ENCODE results near the gene TACR2.

Gene TACR2

DNA sequence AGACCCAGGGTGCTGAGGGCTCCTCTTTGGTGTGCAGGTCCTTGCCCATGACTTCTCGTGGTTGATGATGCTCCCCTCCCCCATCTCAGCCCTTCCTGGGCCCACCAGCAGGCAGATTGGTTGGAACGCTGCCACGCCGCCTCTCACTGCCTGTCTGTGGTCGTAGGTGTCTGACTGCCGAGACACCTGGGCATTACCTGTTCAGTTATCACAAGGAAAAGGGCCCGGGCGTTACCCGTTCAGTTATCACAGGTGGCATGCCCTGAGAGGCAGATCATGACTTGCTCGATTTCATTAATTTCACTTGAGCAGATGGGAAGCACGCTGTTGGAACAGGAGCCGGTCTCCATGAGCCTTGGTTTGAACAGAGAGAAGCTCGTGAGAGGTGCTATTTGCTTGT lies 42.5 kb downstream of the TACR2 start:
- H3K4me3 ChIP-seq (ENCODE audit: low read depth, low read length), result no peak overlapping the region
- no peak for TF ChIP-seq CTCF (IDR thresholded peaks at IDR 0.05; ENCODE audit: low read depth, low read length)

DNA sequence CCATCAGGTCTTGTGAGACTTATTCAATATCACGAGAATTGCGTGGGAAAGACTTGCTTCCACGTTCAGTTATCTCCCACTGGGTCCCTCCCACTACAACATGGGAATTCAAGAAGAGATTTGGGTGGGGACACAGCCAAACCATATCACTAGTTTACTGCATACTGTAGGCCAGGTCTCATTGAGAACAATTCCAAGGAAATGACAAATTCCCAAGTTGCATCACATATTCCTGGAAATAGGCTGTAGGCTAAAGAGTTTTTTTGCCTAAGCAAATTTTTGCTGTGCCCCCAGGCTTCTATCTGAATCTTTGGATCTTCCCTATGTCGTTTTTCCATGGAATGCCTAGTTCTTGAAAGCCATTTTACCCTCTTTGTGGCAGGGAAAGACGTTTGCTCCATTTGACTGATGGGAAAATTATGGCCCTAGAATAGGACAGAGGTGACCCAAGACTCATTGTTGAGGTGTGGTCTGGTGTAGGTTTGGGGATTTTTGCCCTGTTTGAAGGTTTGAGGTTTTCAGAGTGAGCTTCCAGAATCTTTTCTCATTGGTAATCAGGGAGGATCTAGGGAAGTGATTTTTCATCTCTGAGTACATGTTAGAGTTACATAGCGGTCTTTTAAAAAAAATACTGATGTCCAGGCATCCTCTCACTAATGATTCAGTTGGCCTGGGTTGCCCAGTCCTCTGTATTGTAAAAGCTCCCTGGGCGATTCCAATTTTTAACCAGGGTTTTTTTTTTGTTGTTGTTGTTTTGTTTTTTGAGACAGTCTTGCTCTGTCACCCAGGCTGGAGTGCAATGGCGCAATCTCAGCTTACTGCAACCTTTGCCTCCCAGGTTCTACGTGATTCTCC lies 44.4 kb downstream of the TACR2 start:
- H3K4me3 ChIP-seq (ENCODE audit: low read depth, low read length), result no peak overlapping the region
- no peak for TF ChIP-seq CTCF (IDR thresholded peaks at IDR 0.05; ENCODE audit: low read depth, low read length)

DNA sequence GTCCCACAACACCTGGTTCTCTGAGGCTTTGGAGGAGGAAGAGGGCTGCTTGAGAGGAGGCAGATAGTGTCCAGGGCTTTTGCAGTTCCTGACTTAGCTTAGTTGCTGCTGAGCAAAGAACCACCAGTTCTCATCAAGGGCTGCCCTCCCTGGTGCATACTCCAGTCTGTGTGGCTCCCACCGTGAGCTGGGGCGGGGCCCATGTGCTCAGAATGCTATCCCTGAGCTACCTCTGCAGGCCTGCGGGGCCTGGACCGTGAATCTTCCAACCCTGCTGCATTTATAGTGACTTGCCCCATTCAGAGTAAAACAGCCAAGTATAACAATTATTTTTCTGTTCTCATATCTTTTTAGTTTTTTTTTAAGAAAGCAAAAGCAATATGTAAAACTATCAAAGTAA lies 49.2 kb downstream of the TACR2 start:
- H3K4me3 ChIP-seq (ENCODE audit: low read depth, low read length), result no peak overlapping the region
- no peak for TF ChIP-seq CTCF (IDR thresholded peaks at IDR 0.05; ENCODE audit: low read depth, low read length)

DNA sequence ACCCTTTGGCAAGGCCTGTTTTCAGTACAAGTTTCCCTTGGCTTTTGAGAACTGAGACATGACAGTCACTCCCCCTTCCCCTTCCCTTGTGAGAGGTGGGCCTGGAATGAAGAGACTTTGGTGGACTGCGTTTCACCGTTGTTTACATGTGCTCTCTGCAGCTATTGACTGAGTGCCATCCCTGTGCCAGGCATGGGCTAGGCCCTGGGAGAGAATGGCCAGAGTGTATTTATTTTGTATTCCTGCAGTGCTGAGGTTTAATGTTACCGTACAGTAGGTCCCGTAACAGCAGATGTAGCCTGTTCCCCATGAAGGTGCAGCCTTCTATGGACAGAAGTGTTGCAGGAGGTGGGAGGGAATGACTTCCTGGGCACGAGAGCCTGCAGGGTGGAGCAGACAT lies 50.0 kb downstream of the TACR2 start:
- no peak overlapping the region for H3K4me3 ChIP-seq (ENCODE audit: low read depth, low read length)
- no peak for TF ChIP-seq CTCF (IDR thresholded peaks at IDR 0.05; ENCODE audit: low read depth, low read length)

DNA sequence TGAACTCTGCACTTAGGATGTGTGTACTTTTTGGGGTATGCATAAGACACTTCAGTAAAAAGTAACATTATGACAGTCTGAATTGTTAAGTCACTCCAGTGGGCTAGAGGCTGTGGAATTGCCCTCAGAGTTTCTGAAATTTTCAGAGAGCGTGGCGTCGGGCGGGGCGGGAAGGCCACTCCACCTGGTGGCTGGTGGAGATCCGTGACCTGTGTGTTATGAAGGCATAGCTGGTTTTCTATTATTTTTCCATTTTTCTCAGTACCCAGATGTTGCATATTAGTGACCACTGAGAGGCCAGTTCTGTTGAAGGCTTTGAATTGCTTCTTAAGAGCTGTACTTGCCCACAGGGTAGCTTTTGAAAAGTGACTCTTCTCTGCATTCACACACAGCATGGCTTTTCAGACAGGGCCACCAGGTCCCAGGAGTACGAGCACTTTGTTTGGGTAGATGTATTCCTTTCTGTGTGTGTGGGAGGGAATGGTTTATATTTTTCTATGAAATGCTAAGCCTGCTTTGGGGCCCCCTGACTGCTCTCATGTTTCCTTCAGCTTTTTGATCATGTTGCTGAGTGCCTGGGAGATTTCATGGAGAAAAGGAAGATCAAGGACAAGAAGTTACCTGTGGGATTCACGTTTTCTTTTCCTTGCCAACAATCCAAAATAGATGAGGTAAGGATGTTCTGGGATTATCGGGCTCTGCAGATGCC lies 52.3 kb downstream of the TACR2 start:
- TF ChIP-seq CTCF (IDR thresholded peaks at IDR 0.05; ENCODE audit: low read depth, low read length), result no peak
- no peak overlapping the region for H3K4me3 ChIP-seq (ENCODE audit: low read depth, low read length)

GRCh38 chr10:69363666-69364065 lies 53.1 kb downstream of the TACR2 start:
- H3K4me3 ChIP-seq (ENCODE audit: low read depth, low read length), result no peak overlapping the region
- no peak for TF ChIP-seq CTCF (IDR thresholded peaks at IDR 0.05; ENCODE audit: low read depth, low read length)

DNA sequence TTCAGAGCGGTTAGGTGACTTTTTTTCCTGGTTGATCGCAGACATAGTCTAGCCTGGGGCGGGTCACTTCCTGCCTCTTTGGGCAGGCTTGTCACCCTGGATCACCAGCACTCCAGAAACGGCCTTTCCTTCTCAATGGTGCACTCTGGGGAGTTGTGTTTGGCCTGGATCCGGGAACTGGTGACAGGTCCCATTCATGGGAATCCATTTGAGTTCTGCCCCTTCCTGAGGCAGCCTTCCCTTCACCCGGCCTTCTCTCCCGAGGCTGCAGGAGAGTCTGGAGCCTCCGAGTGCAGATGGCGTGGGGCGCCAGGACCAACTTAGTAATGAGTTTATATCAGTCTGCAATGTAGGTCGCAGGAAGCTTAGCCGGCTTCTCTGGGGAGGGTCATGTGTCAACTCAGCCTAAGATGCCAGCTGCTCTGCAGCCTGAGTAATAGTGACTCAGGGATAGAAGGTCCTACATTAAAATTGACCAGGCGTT lies 54.2 kb downstream of the TACR2 start:
- no peak overlapping the region for H3K4me3 ChIP-seq (ENCODE audit: low read depth, low read length)
- no peak for TF ChIP-seq CTCF (IDR thresholded peaks at IDR 0.05; ENCODE audit: low read depth, low read length)
